ENCODE results near the gene F2R. TPM values are rescaled to one million over a fixed set of nuclear protein-coding genes. Genes with fewer than 3 reads are reported as not detected.
"Not testable (repeated sequence)": the region's sequence is repeated elsewhere in the genome, so short reads cannot be mapped to it uniquely, and the experiment has no call there.

The F2R gene
- polyA plus RNA-seq, 4 donors, result 54.0 to 68.6 (median 61.3) TPM

GRCh38 chr5:76747706-76748105, 31.8 kb downstream of the F2R start:
- no peak for DNase-seq (ENCODE audit: low read depth in 4 of 4, low spot score in 2 of 4)

DNA sequence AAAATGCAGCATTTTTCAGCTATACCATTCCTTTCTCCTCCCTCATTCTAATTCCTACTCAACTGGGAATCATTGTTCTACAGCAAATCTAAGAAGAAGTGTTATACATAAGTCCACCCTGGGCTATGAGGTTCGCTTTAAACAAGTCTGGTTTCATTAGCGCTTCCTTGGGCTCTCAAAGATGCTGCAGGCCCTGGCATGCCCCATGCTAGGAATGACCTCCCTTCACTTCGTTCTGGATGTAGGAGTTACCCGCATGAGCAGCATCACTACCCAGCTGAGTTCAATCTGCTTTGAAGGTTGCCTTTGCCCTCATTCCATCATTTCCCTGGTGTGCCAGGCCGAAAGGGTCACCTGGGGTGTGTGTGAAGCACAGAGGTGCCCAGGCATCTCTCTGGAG, 35.4 kb downstream of the F2R start:
- DNase-seq (ENCODE audit: low read depth in 4 of 4, low spot score in 2 of 4), result no peak

DNA sequence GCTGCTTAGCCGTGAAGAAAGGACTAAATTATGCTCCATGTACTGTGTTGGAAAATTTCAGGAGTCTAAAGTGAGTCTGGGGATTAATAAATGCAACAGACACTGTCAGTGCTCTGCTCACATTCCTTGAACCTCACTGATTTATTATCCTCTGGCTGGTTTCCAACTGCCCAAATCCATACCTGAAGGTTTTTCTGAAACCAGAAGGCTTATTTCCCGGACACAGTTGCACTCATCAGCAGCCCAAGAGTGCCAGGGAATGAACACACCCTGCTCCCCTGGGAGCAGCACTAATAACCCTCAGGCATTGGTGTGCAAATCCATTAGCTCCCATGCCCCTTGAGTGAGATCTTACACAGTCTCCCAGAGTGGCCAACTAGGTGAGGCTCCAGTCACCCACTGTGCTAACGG, 38.7 kb downstream of the F2R start:
- no peak for DNase-seq (ENCODE audit: low read depth in 4 of 4, low spot score in 2 of 4)

DNA sequence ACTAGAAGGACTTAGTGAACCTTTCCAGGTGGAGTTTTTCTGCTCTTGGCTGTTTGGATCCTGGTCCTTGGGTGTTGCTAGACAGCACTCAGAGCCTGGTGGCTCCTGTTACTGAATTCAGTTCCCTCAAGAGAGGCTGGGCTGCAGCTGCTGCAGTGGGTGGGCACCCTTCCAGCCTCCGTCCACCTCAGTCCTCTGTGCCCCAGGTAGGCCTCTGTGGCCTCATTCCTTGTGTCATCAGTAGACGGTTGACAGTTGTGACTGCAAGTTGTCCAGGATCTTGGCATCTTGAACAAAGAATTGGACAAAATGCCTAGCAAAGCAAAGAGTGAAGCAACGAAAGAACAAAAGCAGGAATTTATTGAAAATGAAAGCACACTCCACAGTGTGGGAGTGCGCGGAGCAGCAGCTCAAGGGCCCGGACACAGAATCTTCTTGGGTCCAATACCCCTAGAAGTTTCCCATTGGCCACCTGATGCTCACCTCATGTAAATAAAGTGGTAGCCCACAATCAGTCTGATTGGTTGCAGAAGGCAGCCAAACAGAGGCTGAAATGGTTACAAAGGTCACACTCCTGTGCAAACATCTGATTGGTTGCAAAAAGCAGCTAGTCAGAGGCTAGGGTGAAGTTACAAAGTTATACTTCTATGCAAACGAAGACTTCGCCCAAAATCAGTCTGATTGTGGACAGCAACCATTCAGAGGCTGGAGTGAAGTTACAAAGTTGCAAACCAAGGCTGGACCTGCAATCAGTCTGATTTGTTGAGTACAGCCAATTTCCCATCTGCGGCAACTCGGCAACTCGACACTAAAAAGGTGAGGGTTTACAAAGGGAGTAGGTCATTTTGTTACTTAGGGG, 40.1 kb downstream of the F2R start:
- no peak for DNase-seq (ENCODE audit: low read depth in 4 of 4, low spot score in 2 of 4)

- no peak for DNase-seq (ENCODE audit: low read depth in 4 of 4, low spot score in 2 of 4)
Measured at GRCh38 chr5:76757049-76757448, 41.1 kb downstream of the F2R start.

DNA sequence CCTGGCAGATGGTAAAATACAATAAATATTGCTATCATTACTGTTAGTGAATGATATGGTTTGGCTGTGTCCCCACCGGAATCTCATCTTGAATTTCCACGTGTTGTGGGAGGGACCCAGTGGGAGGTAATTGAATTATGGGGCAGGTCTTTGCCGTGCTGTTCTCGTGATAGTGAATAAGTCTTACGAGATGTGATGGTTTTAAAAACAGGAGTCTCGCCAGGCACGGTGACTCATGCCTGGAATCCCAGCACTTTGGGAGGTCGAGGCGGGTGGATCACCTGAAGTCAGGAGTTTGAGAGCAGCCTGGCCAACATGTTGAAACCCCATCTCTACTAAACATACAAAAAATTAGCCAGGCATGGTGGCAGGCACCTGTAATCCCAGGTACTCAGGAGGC, 45.2 kb downstream of the F2R start:
- DNase-seq (ENCODE audit: low read depth in 4 of 4, low spot score in 2 of 4), result not testable (repeated sequence)

GRCh38 chr5:76762484-76762883, 46.6 kb downstream of the F2R start:
- no peak for DNase-seq (ENCODE audit: low read depth in 4 of 4, low spot score in 2 of 4)

GRCh38 chr5:76763136-76763535, 47.2 kb downstream of the F2R start:
- no peak for DNase-seq (ENCODE audit: low read depth in 4 of 4, low spot score in 2 of 4)

- no peak for DNase-seq (ENCODE audit: low read depth in 4 of 4, low spot score in 2 of 4)
Measured at GRCh38 chr5:76764374-76764773, 48.4 kb downstream of the F2R start.

DNA sequence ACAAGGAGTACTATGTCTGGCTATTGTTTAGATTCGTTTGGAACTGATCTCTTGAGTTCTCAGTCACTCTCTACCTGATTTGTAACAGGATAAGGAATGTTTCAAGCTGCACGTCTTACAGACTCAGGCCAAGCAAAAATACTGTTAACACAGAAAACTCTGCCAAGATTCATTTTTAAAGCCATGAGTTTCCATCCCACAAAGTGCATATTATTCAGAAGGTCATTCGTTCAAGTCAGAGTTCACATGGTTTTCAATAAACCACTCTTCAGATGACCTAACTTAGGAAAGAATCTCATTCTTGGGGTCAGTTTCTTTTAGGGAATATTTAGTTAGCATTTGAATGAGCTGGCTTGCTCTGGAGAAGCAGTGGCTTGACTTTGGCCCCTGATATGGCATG, 49.3 kb downstream of the F2R start:
- no peak for DNase-seq (ENCODE audit: low read depth in 4 of 4, low spot score in 2 of 4)

DNA sequence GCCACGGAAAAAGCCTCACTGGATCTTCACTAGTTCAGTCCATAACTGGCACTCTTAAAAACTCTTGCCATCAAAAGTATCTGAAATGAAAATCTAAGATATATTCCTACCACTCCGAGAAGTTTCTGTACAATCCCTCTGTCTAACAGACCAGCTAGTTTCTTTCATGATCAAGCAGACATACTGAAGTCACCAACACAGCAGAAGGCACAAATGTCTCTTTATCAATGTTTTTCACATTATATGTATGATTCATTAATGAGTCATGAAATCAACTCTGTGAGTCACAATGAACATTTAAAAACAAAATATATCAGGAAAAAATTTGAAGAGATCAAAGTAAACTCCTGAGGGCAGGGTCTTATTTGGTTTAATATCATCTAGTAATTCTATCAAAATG, 50.8 kb downstream of the F2R start:
- DNase-seq (ENCODE audit: low read depth in 4 of 4, low spot score in 2 of 4), result no peak

DNA sequence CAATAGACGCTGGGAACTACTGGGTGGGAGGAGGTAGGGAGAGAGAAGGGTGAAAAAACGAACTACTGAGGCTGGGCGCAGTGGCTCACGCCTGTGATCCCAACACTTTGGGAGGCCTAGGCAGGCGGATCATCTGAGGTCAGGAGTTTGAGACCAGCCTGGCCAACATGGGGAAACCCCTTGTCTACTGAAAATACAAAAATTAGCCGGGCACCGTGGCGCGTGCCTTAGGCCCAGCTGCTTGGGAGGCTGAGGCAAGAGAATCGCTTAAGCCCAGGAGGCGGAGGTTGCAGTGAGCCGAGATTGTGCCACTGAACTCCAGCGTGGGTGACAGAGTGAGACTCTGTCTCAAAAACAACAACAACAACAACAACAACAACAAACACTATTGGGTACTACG, 55.1 kb downstream of the F2R start:
- DNase-seq (ENCODE audit: low read depth in 4 of 4, low spot score in 2 of 4), result not testable (repeated sequence)

DNA sequence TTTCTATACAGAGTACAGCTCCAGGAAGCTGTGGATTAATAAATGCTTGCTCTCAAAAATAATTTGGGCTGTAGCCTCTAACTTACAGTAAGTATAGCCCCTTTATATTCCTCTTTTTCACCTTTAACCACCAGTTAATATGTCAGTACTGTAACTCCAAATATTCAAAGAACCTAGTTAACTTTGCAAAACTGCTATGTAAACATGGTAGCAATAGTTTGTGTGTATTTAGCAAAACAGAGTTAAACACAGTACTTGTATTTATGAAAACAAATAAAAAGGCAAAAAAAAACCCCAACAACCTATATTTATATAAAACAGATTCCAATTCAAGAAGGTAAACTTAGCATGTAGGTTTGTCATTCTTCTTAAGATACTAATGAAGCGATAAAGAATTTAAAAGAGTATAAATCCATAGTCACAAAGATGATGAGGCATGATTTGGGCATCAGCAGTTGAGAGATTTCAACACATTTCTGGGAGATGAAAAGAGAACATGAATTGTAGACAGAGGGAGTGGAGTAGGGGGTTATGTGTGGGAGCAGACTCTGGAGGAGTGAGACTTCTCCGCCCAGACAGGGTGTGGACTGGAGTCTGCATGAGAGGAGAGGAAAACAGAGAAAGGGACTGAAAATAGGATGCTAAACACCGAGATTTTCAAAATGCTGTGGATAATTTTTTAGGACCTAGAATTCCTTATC, 55.9 kb downstream of the F2R start:
- no peak for DNase-seq (ENCODE audit: low read depth in 4 of 4, low spot score in 2 of 4)

GRCh38 chr5:76775921-76776320, 60.0 kb downstream of the F2R start:
- DNase-seq (ENCODE audit: low read depth in 4 of 4, low spot score in 2 of 4), result no peak

GRCh38 chr5:76776391-76776790, 60.5 kb downstream of the F2R start:
- no peak for DNase-seq (ENCODE audit: low read depth in 4 of 4, low spot score in 2 of 4)

DNA sequence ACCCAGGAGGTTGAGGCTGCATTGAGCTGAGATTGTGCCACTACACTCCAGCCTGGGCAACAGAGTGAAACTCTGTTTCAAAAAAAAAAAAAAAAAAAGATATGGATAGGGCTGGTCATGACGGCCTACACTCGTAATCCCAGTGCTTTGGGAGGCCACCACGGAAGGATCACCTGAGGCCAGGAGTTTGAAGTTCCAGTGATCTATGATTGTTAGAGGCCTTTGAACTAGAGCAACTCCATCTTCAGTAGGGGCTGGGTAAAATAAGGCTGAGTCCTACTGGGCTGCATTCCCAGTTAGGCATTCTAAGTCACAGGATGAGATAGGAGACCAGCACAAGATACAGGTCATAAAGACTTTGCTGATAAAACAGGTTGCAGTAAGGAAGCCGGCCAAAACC, 64.7 kb downstream of the F2R start:
- DNase-seq (ENCODE audit: low read depth in 4 of 4, low spot score in 2 of 4), result not testable (repeated sequence)

DNA sequence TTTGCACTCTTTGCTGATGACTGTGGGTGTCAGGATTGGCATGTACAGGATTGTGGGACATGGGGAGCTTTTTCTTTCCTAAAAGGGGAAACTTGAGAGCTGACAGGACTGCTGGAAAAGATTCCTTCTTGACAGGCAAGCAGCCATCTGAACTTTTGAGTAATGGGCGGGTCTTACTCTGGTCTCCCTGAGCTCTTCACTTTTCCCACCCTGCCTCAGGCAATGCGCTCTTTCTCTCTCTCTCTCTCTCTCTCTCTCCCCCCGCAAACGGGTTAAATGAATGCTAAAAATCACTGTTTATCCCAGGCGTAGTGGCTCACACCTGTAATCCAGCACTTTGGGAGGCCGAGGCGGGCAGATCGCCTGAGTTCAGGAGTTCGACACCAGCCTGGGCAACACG, 65.8 kb downstream of the F2R start:
- DNase-seq (ENCODE audit: low read depth in 4 of 4, low spot score in 2 of 4), result no peak

- DNase-seq (ENCODE audit: low read depth in 4 of 4, low spot score in 2 of 4), result no peak
Measured at GRCh38 chr5:76782444-76782843, 66.5 kb downstream of the F2R start.
